UCSD-AML1 (cell line): ENCODE results near the gene UBXN1.
"Not testable (repeated sequence)": the region's sequence is repeated elsewhere in the genome, so short reads cannot be mapped to it uniquely, and the experiment has no call there.

Experiments
- DNase-seq: peaks from one replicate; lab custom pipeline; 2025; ENCODE audit not compliant: unreplicated experiment; lab: John Stamatoyannopoulos, UW

The UBXN1 gene

GRCh38 chr11:62709247-62710000 lies 30.6 kb upstream of the UBXN1 start:
- DNase-seq = no peak

DNA sequence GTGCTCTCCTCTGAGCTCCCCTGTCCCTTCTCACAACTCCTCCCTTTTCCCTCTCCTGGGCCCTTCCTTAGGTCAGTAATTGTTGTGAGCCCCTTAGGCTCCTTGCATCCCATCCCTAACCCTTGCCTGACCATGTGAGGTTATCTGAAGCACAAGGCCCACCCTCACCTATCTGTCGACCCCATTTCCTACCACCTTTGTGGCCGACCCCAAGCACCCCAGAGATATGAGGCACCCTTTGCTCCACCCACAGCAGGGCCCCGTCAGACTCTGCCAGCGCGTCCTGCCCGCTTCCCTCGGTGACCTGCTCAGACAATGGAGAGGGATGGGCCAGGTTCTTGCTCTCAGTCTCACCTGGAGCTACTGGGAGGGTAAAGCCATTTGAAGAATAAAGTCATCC lies 29.9 kb upstream of the UBXN1 start:
- no peak for DNase-seq

GRCh38 chr11:62708392-62708791 lies 29.5 kb upstream of the UBXN1 start:
- DNase-seq = no peak

GRCh38 chr11:62707277-62707861 lies 28.5 kb upstream of the UBXN1 start, which contains the start of the genes BSCL2 and GNG3:
TSS of gene BSCL2 (minus strand) at chr11:62707424. CDS start at chr11:62707195, 229 bp downstream.
TSS of gene GNG3 (plus strand) at chr11:62707676. CDS start at chr11:62708296, 620 bp downstream.
- no peak for DNase-seq

DNA sequence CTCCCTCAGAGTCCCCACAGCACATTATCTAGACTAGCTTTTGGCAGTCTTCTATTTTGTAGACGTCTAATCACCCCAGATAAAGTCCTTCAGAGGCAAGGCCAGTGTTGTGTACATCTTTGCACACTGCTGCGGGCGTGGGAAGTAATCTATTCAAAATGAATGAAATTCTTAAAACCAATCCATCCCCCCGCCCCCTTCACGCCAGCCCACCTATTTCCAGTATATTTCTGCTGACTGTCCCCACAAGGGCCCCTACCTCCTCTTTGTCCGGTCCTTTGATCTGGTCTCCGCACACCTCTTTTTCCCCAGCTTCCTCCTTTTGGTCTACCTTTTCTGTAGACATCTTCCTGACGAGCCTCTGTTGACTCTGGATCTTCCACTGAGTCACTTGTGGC lies 28.0 kb upstream of the UBXN1 start:
- DNase-seq = no peak

GRCh38 chr11:62705880-62706849 lies 27.3 kb upstream of the UBXN1 start:
- DNase-seq = peak; percentile 92

DNA sequence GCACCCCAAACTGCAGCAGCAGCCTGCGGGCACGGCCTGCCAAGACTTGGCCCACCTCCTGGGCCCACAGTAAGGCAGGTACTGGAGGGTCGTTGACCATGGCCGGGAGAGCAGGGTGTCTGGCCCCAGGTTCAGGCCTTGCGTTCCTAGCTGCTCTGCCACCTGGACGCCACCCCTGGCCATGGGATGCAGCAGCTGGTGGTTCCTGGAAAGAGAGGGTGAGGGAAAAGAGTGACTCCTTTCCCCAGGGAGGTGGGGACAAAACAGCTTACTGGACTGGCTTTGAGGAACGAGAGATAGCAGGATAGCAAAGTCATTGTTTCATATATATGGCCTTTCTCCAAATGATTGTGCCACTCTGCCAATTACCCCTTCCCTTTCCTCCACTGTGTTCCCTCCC lies 26.5 kb upstream of the UBXN1 start:
- no peak for DNase-seq

DNA sequence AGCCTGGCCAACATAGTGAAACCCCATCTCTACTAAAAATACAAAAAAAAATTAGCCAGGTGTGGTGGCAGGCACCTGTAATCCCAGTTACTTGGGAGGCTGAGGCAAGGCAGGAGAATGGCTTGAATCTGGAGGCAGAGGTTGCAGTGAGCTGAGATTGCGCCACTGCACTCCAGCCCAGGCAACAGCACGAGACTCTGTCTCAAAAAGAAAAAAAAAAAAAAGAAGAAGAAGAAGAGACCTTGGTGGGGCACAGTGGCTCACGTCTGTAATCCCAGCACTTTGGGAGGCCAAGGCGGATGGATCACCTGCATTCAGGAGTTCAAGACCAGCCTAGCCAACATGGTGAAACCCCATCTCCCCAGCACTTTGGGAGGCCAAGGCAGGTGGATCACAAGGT lies 25.0 kb upstream of the UBXN1 start:
- not testable (repeated sequence) for DNase-seq

- no peak for DNase-seq
Measured at GRCh38 chr11:62702246-62702645, 23.4 kb upstream of the UBXN1 start.

DNA sequence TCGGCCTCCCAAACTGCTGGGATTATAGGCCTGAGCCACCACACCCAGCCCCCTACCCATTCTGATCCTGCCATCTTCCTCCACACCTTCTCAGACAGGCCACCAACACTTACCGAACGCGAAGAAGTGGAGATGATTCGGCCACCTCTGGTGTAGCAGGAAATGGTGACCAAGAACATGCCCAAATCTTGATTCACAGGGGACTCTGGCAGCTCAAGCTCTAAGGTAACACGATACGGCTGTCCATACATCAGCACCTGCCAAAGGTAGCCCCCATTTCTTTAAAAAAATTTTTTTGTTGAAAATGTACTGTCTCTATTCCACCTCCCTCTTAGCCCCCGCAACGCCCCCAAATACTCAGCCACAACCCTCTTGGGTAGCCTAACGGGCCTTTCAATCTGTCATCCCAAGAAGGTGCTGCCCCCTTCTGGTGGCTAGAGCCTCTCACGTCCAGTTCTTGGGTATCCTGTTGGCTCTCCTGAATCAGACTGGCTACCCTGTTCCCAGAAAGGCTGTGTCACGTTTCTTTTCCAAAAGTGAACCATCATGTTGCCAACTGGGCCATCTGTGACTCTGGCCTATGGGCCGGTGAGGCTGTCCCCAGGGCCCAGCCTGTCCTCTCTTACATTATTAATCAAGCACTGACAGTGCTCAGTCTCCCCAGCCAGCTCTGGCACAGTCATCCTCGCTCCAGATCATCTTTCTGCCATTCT lies 15.7 kb upstream of the UBXN1 start:
- peak; percentile 48 for DNase-seq

- not testable (repeated sequence) for DNase-seq
Measured at GRCh38 chr11:62693624-62694023, 14.8 kb upstream of the UBXN1 start.

DNA sequence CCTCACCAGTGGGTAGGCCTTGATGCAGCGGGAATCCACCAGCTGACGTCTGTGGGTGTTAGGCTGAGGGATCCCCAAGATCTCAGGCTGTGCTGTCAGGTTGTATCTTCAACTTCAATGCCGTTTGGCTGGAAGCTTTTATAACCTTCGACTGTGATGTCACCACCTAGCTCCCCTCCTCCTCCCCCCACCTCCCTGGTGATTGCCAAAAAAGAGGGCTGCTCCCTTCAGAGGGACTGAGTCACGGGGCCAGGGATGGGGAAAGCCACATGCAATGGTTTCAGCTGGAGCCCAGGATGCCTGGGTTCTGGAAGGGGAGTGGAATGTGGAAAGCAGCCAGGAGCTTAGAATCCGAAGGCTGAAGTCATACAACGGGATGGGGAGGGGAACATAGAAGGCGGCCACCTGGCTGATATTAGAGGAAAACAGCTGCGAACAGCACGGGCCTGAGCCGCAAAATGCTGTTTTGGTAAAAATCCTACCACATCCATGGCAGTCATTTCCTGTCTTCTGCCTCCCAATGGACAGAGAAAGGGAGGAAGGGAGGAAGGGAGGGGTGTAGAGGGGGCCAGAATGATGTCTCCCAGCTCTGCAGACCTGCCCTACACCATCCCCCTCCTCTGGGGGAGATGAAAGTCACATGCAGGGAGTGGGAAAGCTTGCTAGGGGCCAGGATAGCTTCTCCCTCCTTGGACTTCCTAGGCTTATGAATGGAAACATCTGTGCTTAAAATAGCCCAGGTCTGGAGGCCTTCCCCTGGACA lies 10.7 kb upstream of the UBXN1 start, which contains the start of gene LRRN4CL:
LRRN4CL (minus strand) TSS at position 110 of the 763 bp plus-strand sequence. CDS start 1,022 bp downstream, outside the sequence.
- DNase-seq = no peak

DNA sequence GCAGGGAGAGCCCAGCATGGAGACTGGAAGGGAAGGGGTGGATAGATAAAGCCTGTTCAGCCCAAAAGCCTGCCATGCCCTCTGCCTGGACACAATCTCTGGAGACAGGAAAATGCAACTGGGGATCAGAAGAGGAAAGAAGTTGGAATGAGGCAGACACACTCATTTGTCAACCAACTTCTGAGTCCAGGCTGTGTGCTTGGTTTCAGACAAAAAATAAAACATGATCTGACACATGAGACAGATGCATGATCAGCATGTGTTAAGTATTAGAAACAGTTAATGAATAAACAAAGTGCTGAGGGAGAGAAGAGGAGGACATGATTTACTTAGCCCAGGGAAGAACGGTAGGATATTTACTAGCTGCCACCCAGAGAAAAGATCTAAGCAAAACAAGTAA lies 9.6 kb upstream of the UBXN1 start:
- DNase-seq = no peak

DNA sequence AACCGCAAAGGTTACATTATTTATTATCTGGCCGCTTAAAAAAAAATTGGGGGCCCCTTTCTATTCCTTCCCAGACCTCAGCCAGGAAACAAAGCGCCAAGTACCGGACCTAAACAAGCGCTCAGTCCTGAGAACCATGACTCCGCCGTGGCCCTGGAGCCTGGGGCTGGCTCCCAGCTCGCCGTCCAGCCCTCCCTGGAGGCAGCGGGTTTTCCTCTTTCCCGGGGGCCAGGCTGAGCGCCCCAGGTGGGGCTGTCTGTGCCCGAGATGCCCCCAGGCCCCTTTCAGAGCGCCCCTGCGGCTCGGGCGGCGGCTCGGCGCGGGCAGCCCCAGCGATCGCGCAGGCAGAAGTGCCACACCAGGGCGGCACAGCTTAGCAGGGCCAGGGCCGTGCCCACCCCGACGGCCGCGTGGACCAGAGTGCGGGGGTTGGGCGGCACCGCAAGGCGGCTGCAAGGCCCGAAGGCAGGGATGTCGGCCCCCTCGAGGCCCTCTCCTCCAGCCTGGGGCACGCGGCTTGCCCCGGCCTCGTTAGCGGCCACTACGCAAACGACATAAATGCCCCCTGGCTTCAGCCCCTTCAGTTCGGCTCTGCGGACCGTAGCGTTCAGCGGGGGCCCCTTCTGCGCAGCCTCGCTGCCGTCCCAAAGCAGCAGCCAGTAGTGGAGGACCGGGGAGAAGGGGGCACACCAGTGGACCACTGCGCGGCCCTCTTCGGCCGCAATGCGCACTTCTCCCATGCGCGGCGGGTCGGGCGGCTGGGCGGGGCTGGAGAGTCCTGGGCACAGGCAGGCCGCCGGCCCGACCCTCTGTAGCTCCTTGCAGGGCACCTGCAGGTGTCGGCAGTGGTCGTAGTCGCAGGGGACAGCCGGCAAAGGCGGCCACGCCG lies 8.9 kb upstream of the UBXN1 start:
- no peak for DNase-seq

- no peak for DNase-seq
Measured at GRCh38 chr11:62682518-62682917, 3.6 kb upstream of the UBXN1 start.

DNA sequence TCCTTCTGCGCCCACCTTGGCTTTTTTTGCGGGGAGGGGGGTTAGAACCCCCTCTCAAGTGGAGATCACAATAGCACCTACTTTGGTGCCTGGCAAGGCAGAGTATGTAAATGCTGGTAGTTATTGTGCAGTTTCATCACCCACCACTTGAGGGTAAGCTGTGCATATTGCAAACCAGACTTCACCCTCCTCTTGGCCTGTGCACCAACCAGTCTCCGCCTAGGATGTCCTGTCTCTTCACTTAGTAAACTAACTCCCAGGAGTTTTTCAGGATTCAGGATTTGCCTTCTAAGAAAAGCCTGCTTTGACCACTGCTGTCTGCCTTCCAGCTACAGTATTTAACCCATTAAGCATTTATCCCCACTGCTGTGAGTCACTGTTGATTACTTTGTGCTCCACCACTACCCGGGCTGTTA lies 2.0 kb upstream of the UBXN1 start:
- peak; percentile 37 for DNase-seq

- no peak for DNase-seq
Measured at GRCh38 chr11:62678433-62678769, 472 bp downstream of the UBXN1 start.

GRCh38 chr11:62677714-62678113 lies 1.2 kb downstream of the UBXN1 start:
- no peak for DNase-seq

- no peak for DNase-seq
Measured at GRCh38 chr11:62677156-62677555, 1.7 kb downstream of the UBXN1 start.
